ENCODE data around the gene TMEM259. TPM values are rescaled to one million over a fixed set of nuclear protein-coding genes. Genes with fewer than 3 reads are reported as not detected.

TMEM259 gene
- total RNA-seq, 6 experiments from 2014 or later: 82.6 to 180 (median 93.2) TPM

- peak in 2 of 4 donors; percentile 23 to 24 for ATAC-seq
- TF ChIP-seq CTCF (IDR thresholded peaks at IDR 0.05): peak; percentile 26 to 41 (median 32)
- no peak for TF ChIP-seq POLR2A (IDR thresholded peaks at IDR 0.05)
These were observed 20.8 kb downstream of the TMEM259 start, which contains the start of gene GRIN3B for GRCh38 chr19:1000095-1000494. Gene GRIN3B, plus strand, starts transcription at chr19:1000419. Its CDS starts 19 bp downstream, at chr19:1000438.

GRCh38 chr19:999379-999719 lies 21.6 kb downstream of the TMEM259 start:
- no peak overlapping the region for H3K27ac ChIP-seq
- ATAC-seq: no peak
- no peak for DNase-seq
- TF ChIP-seq POLR2A (IDR thresholded peaks at IDR 0.05) (no peak), CTCF (IDR thresholded peaks at IDR 0.05) (no peak)
- H3K36me3 ChIP-seq: no peaks in the 10 kb centered on the region
- no peaks in the 10 kb centered on the region for H3K9me3 ChIP-seq
- WGBS (ENCODE audit: insufficient coverage, low coverage, low lambda C conversion rate, missing lambda C conversion rate): 40% methylated on average over 2 of the region's 3 CpGs
- intact Hi-C loops (cut with DNase I): loop anchor here in 1 of 2 donors (10.0 kb wide), 1 partner anchor 145 kb away; the partner anchor contains the start of genes CFD and ELANE
- peaks cover 0 to 24% (median 3%) of the 10 kb centered on the region in 4 donors for H3K4me1 ChIP-seq
- H3K4me3 ChIP-seq: no peak overlapping the region
- H3K27me3 ChIP-seq: peaks cover 0 to 16% of the 10 kb centered on the region in 2 donors

More at GRCh38 chr19:1000095-1000494, 20.8 kb downstream of the TMEM259 start, which contains the start of gene GRIN3B:
- no peak within 1 kb of the TSS for H3K4me3 ChIP-seq
- no peaks in the 10 kb centered on the region for H3K9me3 ChIP-seq
- intact Hi-C loops (cut with DNase I): no loop called here
- H3K36me3 ChIP-seq: no peaks in the 10 kb centered on the region
- H3K27ac ChIP-seq: no peak within 1 kb of the TSS
- peaks cover 0 to 16% of the 10 kb centered on the region in 2 donors for H3K27me3 ChIP-seq
- 3% methylated on average over 31 of the region's 43 CpGs for WGBS (ENCODE audit: insufficient coverage, low coverage, low lambda C conversion rate, missing lambda C conversion rate)
- peaks cover 0 to 16% (median 3%) of the 10 kb centered on the region in 4 donors for H3K4me1 ChIP-seq
- DNase-seq: no peak

- ATAC-seq (no peak), DNase-seq (no peak)
- no peak overlapping the region for H3K27ac ChIP-seq
- intact Hi-C loops (cut with DNase I): loop anchor here in 1 of 2 donors (10.0 kb wide), 1 partner anchor 143 kb away; the partner anchor contains the start of genes CFD and ELANE
- no peaks in the 10 kb centered on the region for H3K36me3 ChIP-seq
- no peaks in the 10 kb centered on the region for H3K9me3 ChIP-seq
- TF ChIP-seq CTCF (IDR thresholded peaks at IDR 0.05) (no peak), POLR2A (IDR thresholded peaks at IDR 0.05) (no peak)
- WGBS (ENCODE audit: insufficient coverage, low coverage, low lambda C conversion rate, missing lambda C conversion rate): 37% methylated on average over 6 of the region's 6 CpGs
- no peak overlapping the region for H3K4me3 ChIP-seq
- H3K27me3 ChIP-seq: peaks cover 0 to 16% of the 10 kb centered on the region in 2 donors
- H3K4me1 ChIP-seq: peaks cover 0 to 36% (median 7%) of the 10 kb centered on the region in 4 donors
These were observed 22.9 kb downstream of the TMEM259 start for GRCh38 chr19:998064-998463.

GRCh38 chr19:996051-996838 lies 24.7 kb downstream of the TMEM259 start:
- intact Hi-C loops (cut with DNase I): loop anchor here in 1 of 2 donors (10.0 kb wide), 1 partner anchor 141 kb away; the partner anchor contains the start of genes CFD and ELANE
- Histone ChIP-seq H3K36me3 (no peaks in the 10 kb centered on the region), H3K4me3 (no peak overlapping the region), H3K4me1 (peaks cover 0 to 44% (median 7%) of the 10 kb centered on the region in 4 donors), H3K9me3 (no peaks in the 10 kb centered on the region), H3K27ac (peak overlapping the region in 1 of 3 donors; percentile 91), H3K27me3 (peaks cover 0 to 16% of the 10 kb centered on the region in 2 donors)
- TF ChIP-seq POLR2A (IDR thresholded peaks at IDR 0.05) (no peak), CTCF (IDR thresholded peaks at IDR 0.05) (no peak)
- peak in 2 of 4 donors; percentile 5 to 18 for ATAC-seq
- DNase-seq: peak in 1 of 3 donors; percentile 27
- WGBS (ENCODE audit: insufficient coverage, low coverage, low lambda C conversion rate, missing lambda C conversion rate): 0% methylated on average over 17 of the region's 64 CpGs
